Upper lobe of right lung (tissue), 1 donor: ENCODE measurements around the gene BMS1. TPM values are rescaled to one million over a fixed set of nuclear protein-coding genes. Genes with fewer than 3 reads are reported as not detected.
"Not testable (repeated sequence)": the region's sequence is repeated elsewhere in the genome, so short reads cannot be mapped to it uniquely, and the experiment has no call there.

Experiments
- ATAC-seq: fragments of 200-7000 bp; cut with Tn5 transposase; one replicate; pipeline ENCODE4 v1.9.1; 2020; ENCODE audit warnings: mild to moderate bottlenecking, moderate library complexity
- DNase-seq: peaks from one replicate; pipeline ENCODE4 v3.0.0-alpha.2; 2020
- H3K27ac ChIP-seq: fragments of 200-600 bp; one replicate; pipeline ENCODE4 v1.8.0; 2022
- H3K27me3 ChIP-seq: fragments of 200-600 bp; one replicate; pipeline ENCODE4 v1.8.0; 2022; ENCODE audit warnings: mild to moderate bottlenecking
- H3K36me3 ChIP-seq: fragments of 200-600 bp; one replicate; pipeline ENCODE4 v1.8.0; 2022
- H3K4me1 ChIP-seq: fragments of 200-600 bp; one replicate; pipeline ENCODE4 v1.8.0; 2022
- H3K4me3 ChIP-seq: fragments of 200-600 bp; one replicate; pipeline ENCODE4 v1.8.0; 2022; ENCODE audit warnings: mild to moderate bottlenecking
- H3K9me3 ChIP-seq: fragments of 200-600 bp; one replicate; pipeline ENCODE4 v1.8.0; 2022
- CTCF ChIP-seq: fragments of 200-600 bp; IDR thresholded peaks from one replicate; pipeline ENCODE4 v1.8.0; 2022; ENCODE audit warnings: antibody characterized with exemption
- intact Hi-C: fragments of 100-400 bp; cut with DNase I; formaldehyde crosslinking; loops from one replicate; pipeline ENCODE4 v1.11.0; 2022
- total RNA-seq: library from RNA; stranded (reverse); fragmentation: NEBNext Ultra II Directional; extraction: Animal tissue kit (Norgen Biotek cat#: 25700); gene quantifications from one replicate; pipeline ENCODE4 v1.2.1, GENCODE V29; 2021
- donor health status: DM: no; HTN: yes; CAD: no; lungs with severe emphysema.

BMS1 gene
- total RNA-seq, 1 donor from 2014 or later: 13.0 TPM

DNA sequence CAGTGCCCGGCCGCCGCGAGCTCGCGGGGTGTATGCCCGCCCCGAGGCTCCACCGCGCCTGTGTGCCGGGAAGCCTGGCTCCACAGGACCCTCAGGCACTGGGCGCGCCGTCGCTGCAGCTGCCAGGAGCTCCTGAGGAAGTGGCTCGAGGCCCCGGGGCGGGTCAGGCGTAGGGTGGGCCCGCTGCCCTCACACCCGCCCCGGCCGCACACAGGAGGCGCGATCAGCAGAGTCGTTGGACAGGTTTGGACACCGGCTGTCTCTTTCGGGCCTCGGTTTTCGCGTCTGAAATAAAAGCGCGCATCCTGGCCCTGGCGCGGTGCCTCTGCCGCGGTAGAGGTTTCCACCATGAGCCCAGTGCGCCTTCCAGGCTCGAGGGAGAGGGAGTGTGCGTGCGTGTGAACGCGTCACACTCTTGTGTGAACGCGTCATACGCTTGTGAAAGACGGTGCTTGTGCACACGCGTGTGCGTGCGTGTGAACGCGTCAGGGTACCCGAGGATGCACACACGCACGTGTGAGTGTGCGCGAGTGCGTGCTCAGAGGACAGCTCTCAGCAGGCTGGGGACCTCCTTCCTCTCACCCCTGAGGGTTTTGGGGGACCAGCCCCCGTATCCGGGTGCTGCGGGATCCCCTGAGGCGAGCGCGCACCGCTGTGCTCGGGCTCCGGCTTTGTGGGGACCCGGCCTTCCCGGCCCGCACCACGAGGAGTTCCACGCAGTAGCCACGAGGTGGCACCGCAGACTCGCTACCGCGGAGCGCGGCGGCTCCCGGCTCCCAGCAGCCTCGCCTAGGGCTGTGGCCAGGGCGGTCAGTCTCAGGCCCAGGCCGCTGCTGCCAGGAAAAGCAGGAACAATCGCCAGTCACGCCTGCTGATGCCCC, 83.8 kb downstream of the BMS1 start:
- intact Hi-C loops: loop anchor here (5.0 kb wide), 1 partner anchor 241 kb away; no protein-coding TSS in a partner anchor
- H3K36me3 ChIP-seq: no peaks in the 10 kb centered on the region
- peak; percentile 100 for ATAC-seq
- no peaks in the 10 kb centered on the region for H3K9me3 ChIP-seq
- peaks cover 4% of the 10 kb centered on the region for H3K4me1 ChIP-seq
- TF ChIP-seq CTCF: peak; percentile 78
- H3K27me3 ChIP-seq: peaks cover 20% of the 10 kb centered on the region
- no peak overlapping the region for H3K27ac ChIP-seq
- peak overlapping the region; percentile 16 for H3K4me3 ChIP-seq
- DNase-seq: peak; percentile 91

DNA sequence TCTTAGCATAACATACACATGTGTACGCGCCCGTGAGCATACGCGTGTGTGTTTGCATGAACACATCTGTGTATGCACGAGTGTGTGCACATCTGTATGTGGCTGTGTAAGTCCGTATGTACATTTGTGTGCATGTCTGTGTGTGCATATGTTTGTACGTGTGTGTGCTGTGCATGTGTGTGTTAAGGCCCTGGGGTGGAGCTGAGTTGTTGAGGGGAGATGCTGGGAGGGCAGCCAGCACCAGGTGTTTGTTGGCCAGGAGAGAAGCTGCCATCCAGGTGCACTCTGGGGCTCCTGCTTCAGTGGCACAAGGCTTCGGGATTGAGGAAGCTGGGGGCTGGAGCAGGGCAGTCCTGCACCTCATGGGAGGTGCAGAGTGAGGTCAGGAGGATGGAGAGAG, 85.0 kb downstream of the BMS1 start:
- intact Hi-C loops: loop anchor here (5.0 kb wide), 1 partner anchor 240 kb away; no protein-coding TSS in a partner anchor
- H3K9me3 ChIP-seq: no peaks in the 10 kb centered on the region
- peaks cover 4% of the 10 kb centered on the region for H3K4me1 ChIP-seq
- DNase-seq (no peak), ATAC-seq (no peak)
- H3K27me3 ChIP-seq: peaks cover 20% of the 10 kb centered on the region
- no peaks in the 10 kb centered on the region for H3K36me3 ChIP-seq
- no peak overlapping the region for H3K27ac ChIP-seq
- TF ChIP-seq CTCF: no peak
- H3K4me3 ChIP-seq: no peak overlapping the region

DNA sequence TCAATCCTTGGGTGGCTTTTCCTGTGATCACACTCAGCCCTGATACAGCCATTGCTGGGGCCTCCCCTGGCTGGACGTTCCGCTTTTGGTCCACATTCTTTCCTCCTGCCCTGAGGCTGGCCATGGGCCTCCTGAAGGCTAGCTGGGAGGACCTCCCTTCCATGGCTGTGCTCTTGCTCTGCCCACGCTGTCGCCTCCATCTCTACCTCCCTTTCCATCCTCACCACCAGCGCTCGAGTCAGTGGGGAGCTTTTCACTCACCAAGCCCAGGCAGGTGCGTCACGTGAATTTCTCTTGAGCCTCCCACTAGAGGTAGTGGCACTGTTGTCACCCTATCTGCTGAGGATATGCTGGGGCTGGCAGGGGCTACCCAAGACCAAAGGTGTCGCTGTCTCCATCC, 85.9 kb downstream of the BMS1 start:
- TF ChIP-seq CTCF: no peak
- ATAC-seq (no peak), DNase-seq (no peak)
- H3K36me3 ChIP-seq: no peaks in the 10 kb centered on the region
- H3K27me3 ChIP-seq: peaks cover 20% of the 10 kb centered on the region
- peaks cover 4% of the 10 kb centered on the region for H3K4me1 ChIP-seq
- H3K27ac ChIP-seq: no peak overlapping the region
- no peaks in the 10 kb centered on the region for H3K9me3 ChIP-seq
- no peak overlapping the region for H3K4me3 ChIP-seq
- intact Hi-C loops: loop anchor here (5.0 kb wide), 1 partner anchor 239 kb away; no protein-coding TSS in a partner anchor

DNA sequence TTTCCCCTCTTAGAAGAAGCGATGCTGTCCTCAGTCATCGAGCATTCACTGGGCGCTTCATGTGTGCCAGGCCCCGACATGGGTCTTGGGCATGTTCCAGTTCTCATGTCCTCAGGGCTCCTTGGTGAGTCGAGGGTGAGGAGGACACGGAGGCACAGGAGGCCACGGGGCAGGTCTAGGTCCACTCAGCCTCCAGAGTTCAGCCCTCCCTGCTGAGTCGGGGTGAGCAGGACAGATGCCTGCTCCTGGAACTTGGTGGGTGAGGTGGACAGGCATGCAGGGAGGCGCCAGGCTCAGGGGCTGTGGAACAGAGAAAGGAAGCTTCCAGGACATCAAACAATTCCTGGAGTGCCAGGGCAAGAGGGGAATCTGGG, 87.4 kb downstream of the BMS1 start:
- Histone ChIP-seq H3K36me3 (no peaks in the 10 kb centered on the region), H3K9me3 (no peaks in the 10 kb centered on the region), H3K4me3 (no peak overlapping the region), H3K27ac (no peak overlapping the region), H3K27me3 (peaks cover 14% of the 10 kb centered on the region), H3K4me1 (peaks cover 4% of the 10 kb centered on the region)
- no peak for TF ChIP-seq CTCF
- DNase-seq (no peak), ATAC-seq (no peak)
- intact Hi-C loops: loop anchor here (5.0 kb wide), 1 partner anchor 237 kb away; no protein-coding TSS in a partner anchor

DNA sequence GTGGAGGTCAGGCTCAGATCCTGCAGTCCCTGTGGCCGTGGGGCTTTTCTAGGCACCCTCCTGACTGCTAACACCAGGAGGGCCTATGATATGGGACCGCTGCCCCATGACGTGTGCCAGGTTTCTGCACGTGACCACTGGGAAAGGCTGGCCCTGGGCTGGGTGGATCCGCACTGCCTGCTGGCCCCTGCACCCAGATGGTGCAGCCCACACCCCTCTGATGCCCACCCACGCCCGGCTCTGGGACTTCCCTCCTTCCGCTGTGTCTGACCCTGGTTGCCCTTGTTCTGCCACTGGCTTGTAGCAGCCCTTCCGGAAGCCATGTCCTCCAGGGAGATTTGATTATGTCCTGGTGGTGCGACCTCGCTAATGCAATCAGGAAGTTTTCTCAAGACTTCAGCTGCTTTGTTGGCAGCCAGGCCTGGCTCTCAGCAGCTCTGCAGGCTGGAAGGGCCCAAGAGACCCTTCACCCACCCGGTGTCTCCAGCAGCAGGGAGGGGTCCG, 88.6 kb downstream of the BMS1 start:
- ATAC-seq, H3K9me3 ChIP-seq, H3K36me3 ChIP-seq, DNase-seq, H3K4me1 ChIP-seq, H3K4me3 ChIP-seq, intact Hi-C loops, H3K27ac ChIP-seq, H3K27me3 ChIP-seq: not testable (repeated sequence)
- TF ChIP-seq CTCF: peak; percentile 8
